Glutamatergic neuron (in vitro differentiated cells): ENCODE results near the gene CYP46A1. TPM values are rescaled to one million over a fixed set of nuclear protein-coding genes. Genes with fewer than 3 reads are reported as not detected.

Experiments used
- DNase-seq: peaks from one replicate; pipeline ENCODE4 v3.0.0; 2022
- H3K27ac Mint-ChIP-seq: one replicate; pipeline ENCODE4 v1.8.0; 2020; ENCODE audit warnings: mild to moderate bottlenecking, mixed read lengths, inconsistent platforms; ENCODE audit not compliant: unreplicated experiment
- H3K27me3 Mint-ChIP-seq: one replicate; pipeline ENCODE4 v1.8.0; 2020; ENCODE audit warnings: mild to moderate bottlenecking, moderate library complexity, mixed read lengths, inconsistent platforms; ENCODE audit not compliant: unreplicated experiment
- H3K36me3 Mint-ChIP-seq: one replicate; pipeline ENCODE4 v1.8.0; 2020; ENCODE audit warnings: mild to moderate bottlenecking, mixed read lengths, inconsistent platforms; ENCODE audit not compliant: unreplicated experiment
- H3K4me1 Mint-ChIP-seq: one replicate; pipeline ENCODE4 v1.8.0; 2020; ENCODE audit warnings: mild to moderate bottlenecking, low read depth, mixed read lengths, inconsistent platforms; ENCODE audit not compliant: unreplicated experiment
- H3K4me3 Mint-ChIP-seq: one replicate; pipeline ENCODE4 v1.8.0; 2020; ENCODE audit warnings: mild to moderate bottlenecking, mixed read lengths, inconsistent platforms; ENCODE audit not compliant: unreplicated experiment
- H3K9me3 Mint-ChIP-seq: one replicate; pipeline ENCODE4 v1.8.0; 2020; ENCODE audit warnings: mild to moderate bottlenecking, moderate library complexity, mixed read lengths, inconsistent platforms; ENCODE audit not compliant: unreplicated experiment
- total RNA-seq: library from RNA; stranded (reverse); fragmentation: NEBNext Ultra II Directional; extraction: Animal tissue kit (Norgen Biotek cat#: 25700); gene quantifications from one replicate; pipeline ENCODE4 v1.2.1, GENCODE V29; 2021; ENCODE audit not compliant: unreplicated experiment
- TF ChIP-seq, protein P1 (sequence below): fragments of 200-600 bp; sonication (generic); IDR thresholded peaks from one replicate; pipeline ENCODE4 v1.5.0; 2021; ENCODE audit not compliant: partially characterized antibody, unreplicated experiment

The CYP46A1 gene
- total RNA-seq, 1 donor from 2014 or later = 2.1 TPM

DNA sequence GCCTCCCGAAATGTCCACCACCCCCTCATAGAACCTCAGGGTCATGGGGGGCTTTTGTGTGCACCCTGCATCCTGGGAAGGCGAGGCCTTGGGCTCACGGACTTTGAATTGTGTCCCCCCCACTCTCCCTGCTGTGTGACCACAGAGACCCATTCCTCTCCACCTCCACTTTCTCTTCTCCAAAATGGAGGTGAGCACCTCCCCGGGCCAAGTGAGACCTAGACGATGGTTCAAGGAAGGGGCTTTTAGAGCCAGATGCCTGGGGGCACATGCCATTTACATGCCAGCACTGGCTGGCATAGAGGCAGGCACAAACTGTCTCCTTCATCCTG lies 33.5 kb downstream of the CYP46A1 start:
- Mint-ChIP-seq H3K9me3 (peaks cover 11% of the 10 kb centered on the region), H3K4me3 (no peak overlapping the region), H3K4me1 (peaks cover 9% of the 10 kb centered on the region), H3K27me3 (peaks cover 1% of the 10 kb centered on the region), H3K27ac (no peak overlapping the region), H3K36me3 (peaks cover 2% of the 10 kb centered on the region)
- TF ChIP-seq, protein P1, sequence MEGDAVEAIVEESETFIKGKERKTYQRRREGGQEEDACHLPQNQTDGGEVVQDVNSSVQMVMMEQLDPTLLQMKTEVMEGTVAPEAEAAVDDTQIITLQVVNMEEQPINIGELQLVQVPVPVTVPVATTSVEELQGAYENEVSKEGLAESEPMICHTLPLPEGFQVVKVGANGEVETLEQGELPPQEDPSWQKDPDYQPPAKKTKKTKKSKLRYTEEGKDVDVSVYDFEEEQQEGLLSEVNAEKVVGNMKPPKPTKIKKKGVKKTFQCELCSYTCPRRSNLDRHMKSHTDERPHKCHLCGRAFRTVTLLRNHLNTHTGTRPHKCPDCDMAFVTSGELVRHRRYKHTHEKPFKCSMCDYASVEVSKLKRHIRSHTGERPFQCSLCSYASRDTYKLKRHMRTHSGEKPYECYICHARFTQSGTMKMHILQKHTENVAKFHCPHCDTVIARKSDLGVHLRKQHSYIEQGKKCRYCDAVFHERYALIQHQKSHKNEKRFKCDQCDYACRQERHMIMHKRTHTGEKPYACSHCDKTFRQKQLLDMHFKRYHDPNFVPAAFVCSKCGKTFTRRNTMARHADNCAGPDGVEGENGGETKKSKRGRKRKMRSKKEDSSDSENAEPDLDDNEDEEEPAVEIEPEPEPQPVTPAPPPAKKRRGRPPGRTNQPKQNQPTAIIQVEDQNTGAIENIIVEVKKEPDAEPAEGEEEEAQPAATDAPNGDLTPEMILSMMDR = no peak
- no peak for DNase-seq

DNA sequence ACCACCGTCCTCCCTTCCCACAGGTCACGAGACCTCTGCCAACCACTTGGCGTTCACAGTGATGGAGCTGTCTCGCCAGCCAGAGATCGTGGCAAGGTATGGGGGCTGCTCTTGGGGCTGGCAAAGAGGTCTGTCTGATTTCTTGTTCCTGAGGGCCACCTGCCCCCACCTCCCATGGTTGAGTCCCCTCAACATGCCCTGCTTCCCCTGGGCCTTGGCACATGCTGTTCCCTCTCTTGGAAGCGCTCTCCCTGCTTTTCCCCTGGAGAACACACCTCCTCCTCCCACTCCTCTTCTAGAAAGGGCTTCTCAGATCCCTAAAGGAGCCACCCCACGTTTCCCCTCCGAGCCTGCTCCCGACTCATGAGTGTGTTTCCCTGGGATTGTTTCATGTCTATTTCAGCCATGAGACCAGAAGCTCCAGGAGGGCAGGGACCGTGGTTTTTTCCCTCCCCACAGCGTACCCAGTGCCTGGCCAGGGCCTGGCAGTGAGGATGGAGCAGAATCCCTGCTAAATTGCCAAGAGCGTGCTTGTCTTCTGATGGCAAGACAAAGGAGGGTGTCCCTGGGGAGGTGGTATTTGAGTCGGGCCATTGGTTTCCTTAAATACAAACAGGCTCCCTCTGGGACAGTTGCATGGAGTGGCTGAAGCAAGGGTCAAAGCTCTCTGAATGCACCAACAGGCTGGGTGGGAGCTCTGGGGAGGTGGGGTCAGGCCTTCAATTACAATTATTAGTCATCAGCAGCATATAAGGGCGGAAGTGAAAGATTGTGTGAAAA lies 34.1 kb downstream of the CYP46A1 start:
- no peak for DNase-seq
- TF ChIP-seq, protein P1 = no peak
- Mint-ChIP-seq H3K4me3 (no peak overlapping the region), H3K27me3 (peaks cover 1% of the 10 kb centered on the region), H3K27ac (no peak overlapping the region), H3K9me3 (peaks cover 8% of the 10 kb centered on the region), H3K4me1 (peaks cover 9% of the 10 kb centered on the region), H3K36me3 (no peaks in the 10 kb centered on the region)

DNA sequence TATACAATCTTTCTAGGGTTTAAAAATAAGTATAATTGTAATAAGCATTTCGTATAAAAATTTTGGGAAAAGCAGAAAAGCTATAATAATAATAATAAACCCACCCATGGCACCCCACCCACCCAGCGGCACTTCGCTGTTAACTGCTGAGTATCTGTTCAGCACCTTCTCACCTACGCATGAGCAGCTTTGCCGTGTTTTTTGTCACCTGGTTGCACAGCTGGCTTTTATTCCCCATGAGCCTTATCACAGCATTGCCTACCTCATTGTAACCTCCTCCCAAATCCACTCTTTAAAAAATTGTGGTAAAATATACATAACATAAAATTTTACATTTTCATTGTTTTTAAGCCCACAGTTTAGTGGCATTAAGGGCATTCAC lies 34.7 kb downstream of the CYP46A1 start:
- Mint-ChIP-seq H3K9me3 (peaks cover 7% of the 10 kb centered on the region), H3K27me3 (peaks cover 1% of the 10 kb centered on the region), H3K36me3 (no peaks in the 10 kb centered on the region), H3K27ac (no peak overlapping the region), H3K4me3 (no peak overlapping the region), H3K4me1 (peaks cover 9% of the 10 kb centered on the region)
- no peak for DNase-seq
- TF ChIP-seq, protein P1 = no peak

DNA sequence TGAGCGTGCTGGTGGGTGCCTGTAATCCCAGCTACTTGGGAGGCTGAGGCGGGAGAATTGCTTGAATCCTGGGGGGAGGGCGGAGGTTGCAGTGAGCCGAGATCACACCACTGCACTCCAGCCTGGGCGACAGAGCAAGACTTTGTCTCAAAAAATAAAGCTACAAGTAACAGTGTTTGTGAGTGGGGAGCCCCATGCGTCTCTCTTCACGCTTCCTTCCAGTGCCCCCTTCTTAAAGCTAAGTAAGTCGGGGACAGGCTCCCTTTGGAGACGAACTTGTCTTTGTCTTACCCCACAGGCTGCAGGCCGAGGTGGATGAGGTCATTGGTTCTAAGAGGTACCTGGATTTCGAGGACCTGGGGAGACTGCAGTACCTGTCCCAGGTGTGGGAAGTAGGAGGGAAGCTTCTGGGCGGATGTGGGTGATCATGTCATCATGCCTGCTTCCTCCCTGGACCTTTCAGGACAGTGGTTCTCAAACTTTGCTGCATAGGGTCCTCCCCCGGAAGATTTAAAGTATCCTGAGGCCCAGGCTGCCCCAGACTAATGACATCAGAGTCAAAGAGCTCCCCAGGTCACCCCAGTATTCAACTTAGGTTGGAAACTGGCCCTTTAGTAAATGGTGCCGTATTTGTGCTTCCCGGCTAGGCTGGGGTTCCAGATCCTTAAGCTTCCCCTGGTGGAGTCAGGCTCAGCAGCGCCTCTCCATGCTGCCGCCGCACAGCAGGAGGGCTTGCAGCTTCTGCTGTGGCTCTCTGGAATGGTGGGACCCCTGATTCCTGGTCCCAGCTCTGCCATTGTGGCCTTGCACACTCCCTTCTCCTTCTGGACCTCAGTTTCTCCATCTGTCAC lies 37.1 kb downstream of the CYP46A1 start:
- no peaks in the 10 kb centered on the region for H3K36me3 Mint-ChIP-seq
- peaks cover 1% of the 10 kb centered on the region for H3K27me3 Mint-ChIP-seq
- no peak for DNase-seq
- peaks cover 13% of the 10 kb centered on the region for H3K4me1 Mint-ChIP-seq
- H3K27ac Mint-ChIP-seq = no peak overlapping the region
- no peak overlapping the region for H3K4me3 Mint-ChIP-seq
- peaks cover 8% of the 10 kb centered on the region for H3K9me3 Mint-ChIP-seq
- TF ChIP-seq, protein P1 = no peak
